Limb (tissue), 2 donors: Measurements from ENCODE around the gene EPHA2.

Source experiments
- DNase-seq, 2 donors: peaks; one replicate each; pipeline ENCODE4 v3.0.0-alpha.2; 2016; ENCODE audit errors: extremely low spot score in 2 of 2

EPHA2 gene

GRCh38 chr1:16092923-16093511, 62.9 kb downstream of the EPHA2 start:
- DNase-seq = peak in 1 of 2 donors; percentile 3

GRCh38 chr1:16092097-16092922, 63.6 kb downstream of the EPHA2 start:
- DNase-seq = no peak

GRCh38 chr1:16091296-16091695, 64.6 kb downstream of the EPHA2 start:
- DNase-seq = no peak

GRCh38 chr1:16090076-16090826, 65.6 kb downstream of the EPHA2 start:
- DNase-seq = no peak

GRCh38 chr1:16088996-16089395, 66.9 kb downstream of the EPHA2 start:
- DNase-seq = no peak

- no peak for DNase-seq
Measured at GRCh38 chr1:16088351-16088911, 67.4 kb downstream of the EPHA2 start.

GRCh38 chr1:16087733-16088132, 68.1 kb downstream of the EPHA2 start:
- no peak for DNase-seq

- no peak for DNase-seq
Measured at GRCh38 chr1:16085522-16085921, 70.3 kb downstream of the EPHA2 start.

GRCh38 chr1:16083486-16083885, 72.4 kb downstream of the EPHA2 start:
- no peak for DNase-seq

GRCh38 chr1:16082283-16083038, 73.4 kb downstream of the EPHA2 start:
- DNase-seq = peak in 1 of 2 donors; percentile 59

- peak in 1 of 2 donors; percentile 23 for DNase-seq
Measured at GRCh38 chr1:16081636-16082035, 74.2 kb downstream of the EPHA2 start.

- DNase-seq = no peak
Measured at GRCh38 chr1:16080422-16081150, 75.3 kb downstream of the EPHA2 start.

GRCh38 chr1:16078925-16079656, 76.8 kb downstream of the EPHA2 start:
- DNase-seq = peak; percentile 80 to 91

- no peak for DNase-seq
Measured at GRCh38 chr1:16077406-16078245, 78.2 kb downstream of the EPHA2 start.

- no peak for DNase-seq
Measured at GRCh38 chr1:16076865-16077238, 79.0 kb downstream of the EPHA2 start.

- DNase-seq = no peak
Measured at GRCh38 chr1:16076031-16076864, 79.6 kb downstream of the EPHA2 start.

GRCh38 chr1:16075337-16076030, 80.4 kb downstream of the EPHA2 start:
- no peak for DNase-seq
